ENCODE results near the gene ARL14EP. TPM values are rescaled to one million over a fixed set of nuclear protein-coding genes. Genes with fewer than 3 reads are reported as not detected.

Gene ARL14EP
- total and polyA plus RNA-seq, 2 of the 8 experiments (the other 6 are each of a cell fraction or from before 2014, with no cell fraction given) = 14.3 to 29.6 TPM

- POLR2A ChIA-PET (ENCODE audit: partially characterized antibody) = interaction anchor here (1.1 kb wide), 1 partner anchor 11 kb away, joined by 3 read pairs; no protein-coding TSS in a partner anchor
- no peak for FAIRE-seq
Observed at GRCh38 chr11:30279796-30280195, 43.1 kb upstream of the ARL14EP start.

More at GRCh38 chr11:30279796-30280195, 43.1 kb upstream of the ARL14EP start:
- Histone ChIP-seq H4K91ac (replicated peaks; ENCODE audit: insufficient read length, low read length) (no peak overlapping the region), H3K4me2 (ENCODE audit: insufficient read depth in 1 of 2, low read depth in 2 of 2, low read length in 2 of 2) (no peak overlapping the region), H3K4me3 (ENCODE audit: extremely low read depth in 1 of 4, insufficient read depth in 2 of 4, low read depth in 3 of 4, low read length in 4 of 4) (no peak overlapping the region), H3K27ac (ENCODE audit: low read depth, low read length) (no peak overlapping the region), H2BK20ac (ENCODE audit: low read length) (no peak overlapping the region), H3K23ac (ENCODE audit: insufficient read length) (no peak overlapping the region), H2AK5ac (ENCODE audit: low read depth, low read length) (no peak overlapping the region), H4K5ac (ENCODE audit: insufficient read length, low read depth, low read length) (no peak overlapping the region), H3K56ac (replicated peaks; ENCODE audit: insufficient read length, low read depth, low read length) (no peak overlapping the region), H3K18ac (ENCODE audit: extremely low read depth, low read length) (no peak overlapping the region), H3K14ac (ENCODE audit: insufficient read length) (no peak overlapping the region), H3K23me2 (ENCODE audit: low read depth, low read length) (no peaks in the 10 kb centered on the region; the same call in 1 of the 2 replicates), H3K79me1 (ENCODE audit: low read depth, low read length) (no peaks in the 10 kb centered on the region), H2BK15ac (ENCODE audit: low read length) (no peak overlapping the region), H3K4ac (replicated peaks; ENCODE audit: insufficient read length, low read depth, low read length) (no peak overlapping the region), H4K8ac (ENCODE audit: extremely low read depth, insufficient read depth, low read length) (no peak overlapping the region), H3K27me3 (replicated peaks in 1 of 4; ENCODE audit: control insufficient read depth in 3 of 4, extremely low read depth in 1 of 4, insufficient read depth in 3 of 4, low read length in 3 of 4) (no peaks in the 10 kb centered on the region), H2BK5ac (ENCODE audit: low read depth, low read length) (no peak overlapping the region), H3K79me2 (ENCODE audit: control insufficient read depth in 1 of 2, insufficient read depth in 2 of 2, low read length in 2 of 2) (no peaks in the 10 kb centered on the region), H3K9ac (replicated peaks in 1 of 4; ENCODE audit: extremely low read depth in 1 of 4, low read depth in 3 of 4, low read length in 3 of 4) (no peak overlapping the region), H3K4me1 (replicated peaks in 1 of 4; ENCODE audit: control insufficient read depth in 3 of 4, insufficient read depth in 4 of 4, low read length in 3 of 4) (no peaks in the 10 kb centered on the region; a peak in 1 of 7 replicates), H3K9me3 (ENCODE audit: insufficient read depth in 2 of 2, low read depth in 1 of 2, low read length in 1 of 2) (no peaks in the 10 kb centered on the region), H2BK12ac (ENCODE audit: low read depth, low read length) (no peak overlapping the region), H3K36me3 (ENCODE audit: control insufficient read depth in 2 of 4, insufficient read depth in 4 of 4, low read length in 3 of 4) (no peaks in the 10 kb centered on the region), H4K20me1 (replicated peaks in 1 of 2; ENCODE audit: control insufficient read depth in 1 of 2, insufficient read depth in 2 of 2, low read length in 2 of 2) (no peaks in the 10 kb centered on the region), H2BK120ac (replicated peaks; ENCODE audit: low read depth, low read length) (no peak overlapping the region), H2AFZ (ENCODE audit: low read length) (no peak overlapping the region)
- CTCF ChIA-PET (ENCODE audit: partially characterized antibody) = interaction anchor here (1.2 kb wide), 1 partner anchor 35 kb away, joined by 3 read pairs; no protein-coding TSS in a partner anchor
- DNase-seq (ENCODE audit: low read depth in 1 of 2, low spot score in 2 of 2) = no peak
- 93% methylated on average over 2 of the region's 2 CpGs; no CpG with 5 or more reads in 1 of the 2 experiments for WGBS, 2 experiments (ENCODE audit: extremely low coverage in 1 of 2, insufficient coverage in 1 of 2, insufficient read length in 1 of 2, insufficient replicate concordance in 2 of 2, low coverage in 1 of 2, low lambda C conversion rate in 2 of 2, missing lambda C conversion rate in 1 of 2)
- no peak for TF ChIP-seq SIRT6 (IDR thresholded peaks at IDR 0.05; ENCODE audit: low read length)
- TF ChIP-seq EP300 (IDR thresholded peaks at IDR 0.05; ENCODE audit: borderline replicate concordance in 1 of 2, low read depth in 2 of 2, low read length in 2 of 2) = no peak

Data from H1 (cell line).